ENCODE data around the gene CEP85. TPM values are rescaled to one million over a fixed set of nuclear protein-coding genes. Genes with fewer than 3 reads are reported as not detected.

CEP85 gene
- total and polyA plus RNA-seq, 2 of the 13 experiments (the other 11 are each of a cell fraction or from before 2014, with no cell fraction given): 16.1 to 26.7 TPM

DNA sequence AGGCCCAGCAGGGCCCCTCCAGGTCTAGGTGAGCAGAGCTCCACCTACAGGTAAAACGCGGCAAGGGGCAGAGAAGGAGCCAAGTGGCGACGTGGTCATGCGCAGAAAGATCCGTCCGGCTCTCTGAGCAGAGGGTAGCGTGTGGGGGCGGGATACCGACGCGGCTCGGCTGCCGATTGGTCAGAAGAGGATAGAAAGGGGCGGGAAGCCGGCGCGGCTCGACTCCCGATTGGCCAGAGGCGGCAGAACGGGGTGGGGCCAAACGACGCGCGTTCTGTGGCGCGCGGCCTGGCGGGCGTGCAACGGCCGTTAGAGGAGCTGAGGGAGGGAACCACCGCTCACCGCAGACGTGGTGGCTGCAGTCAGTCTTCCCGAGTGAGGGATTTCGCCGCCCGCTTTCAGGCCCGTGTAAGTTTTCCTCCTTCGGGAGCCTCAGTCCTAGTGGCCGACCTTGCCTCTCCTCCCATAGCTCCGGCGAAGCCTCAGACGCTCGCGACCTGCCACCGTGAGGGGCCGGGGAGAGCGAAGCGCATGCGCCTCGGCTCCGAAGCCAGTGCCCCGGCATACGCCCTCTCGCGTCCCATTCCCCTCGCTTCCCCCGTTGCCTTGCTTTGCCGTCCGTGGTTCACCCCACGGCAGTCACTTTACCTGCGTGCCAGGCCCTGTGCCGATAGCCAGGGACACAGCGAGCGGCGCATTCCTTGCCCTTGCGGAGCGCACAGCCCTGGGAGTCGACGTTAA is at the start of gene CEP85 (continued):
- TF ChIP-seq SCMH1 (CRISPR knock-in tag; IDR thresholded peaks at IDR 0.05; ENCODE audit: borderline replicate concordance) (no peak), DDIT3 (CRISPR knock-in tag; IDR thresholded peaks at IDR 0.05) (no peak), ZNF224 (CRISPR knock-in tag; IDR thresholded peaks at IDR 0.05) (peak; percentile 87; the same call in 1 of the 2 replicates), RARA (CRISPR knock-in tag; IDR thresholded peaks at IDR 0.05) (peak; percentile 54), ZNF737 (CRISPR knock-in tag; IDR thresholded peaks at IDR 0.05; ENCODE audit: borderline replicate concordance) (peak; percentile 89; the same call in 1 of the 2 replicates), SP5 (CRISPR knock-in tag; IDR thresholded peaks at IDR 0.05; ENCODE audit: borderline replicate concordance, low read depth) (peak; percentile 63; the same call in 1 of the 2 replicates), ZNF136 (CRISPR knock-in tag; IDR thresholded peaks at IDR 0.05; ENCODE audit: low read depth) (no peak), RARG (CRISPR knock-in tag; IDR thresholded peaks at IDR 0.05; ENCODE audit: low read depth) (no peak), GABPA (IDR thresholded peaks at IDR 0.05; ENCODE audit: low read depth, low read length) (no peak), GABPA (CRISPR knock-in tag; IDR thresholded peaks at IDR 0.05; ENCODE audit: low read depth) (0 out of 2 replicates have a peak, but pooled peaks have one; percentile 41), ZNF572 (CRISPR knock-in tag; IDR thresholded peaks at IDR 0.05) (peak; percentile 83), ZNF33B (CRISPR knock-in tag; IDR thresholded peaks at IDR 0.05) (no peak), ZNF672 (CRISPR knock-in tag; IDR thresholded peaks at IDR 0.05) (no peak), ARID5B (CRISPR knock-in tag; IDR thresholded peaks at IDR 0.05) (peak; percentile 28), ZNF792 (CRISPR knock-in tag; IDR thresholded peaks at IDR 0.05) (peak; percentile 26; the same call in 1 of the 2 replicates), PTBP1 (IDR thresholded peaks at IDR 0.05; ENCODE audit: low read depth, low read length, poor library complexity, severe bottlenecking) (no peak)
- TF ChIP-seq, protein P1, sequence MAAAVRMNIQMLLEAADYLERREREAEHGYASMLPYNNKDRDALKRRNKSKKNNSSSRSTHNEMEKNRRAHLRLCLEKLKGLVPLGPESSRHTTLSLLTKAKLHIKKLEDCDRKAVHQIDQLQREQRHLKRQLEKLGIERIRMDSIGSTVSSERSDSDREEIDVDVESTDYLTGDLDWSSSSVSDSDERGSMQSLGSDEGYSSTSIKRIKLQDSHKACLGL (CRISPR knock-in tag; IDR thresholded peaks at IDR 0.05): peak; percentile 63
- TF ChIP-seq, protein P2, sequence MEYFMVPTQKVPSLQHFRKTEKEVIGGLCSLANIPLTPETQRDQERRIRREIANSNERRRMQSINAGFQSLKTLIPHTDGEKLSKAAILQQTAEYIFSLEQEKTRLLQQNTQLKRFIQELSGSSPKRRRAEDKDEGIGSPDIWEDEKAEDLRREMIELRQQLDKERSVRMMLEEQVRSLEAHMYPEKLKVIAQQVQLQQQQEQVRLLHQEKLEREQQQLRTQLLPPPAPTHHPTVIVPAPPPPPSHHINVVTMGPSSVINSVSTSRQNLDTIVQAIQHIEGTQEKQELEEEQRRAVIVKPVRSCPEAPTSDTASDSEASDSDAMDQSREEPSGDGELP (IDR thresholded peaks at IDR 0.05; ENCODE audit: borderline replicate concordance, low read depth): no peak; the same call in 1 of the 2 replicates
- TF ChIP-seq, protein P3, sequence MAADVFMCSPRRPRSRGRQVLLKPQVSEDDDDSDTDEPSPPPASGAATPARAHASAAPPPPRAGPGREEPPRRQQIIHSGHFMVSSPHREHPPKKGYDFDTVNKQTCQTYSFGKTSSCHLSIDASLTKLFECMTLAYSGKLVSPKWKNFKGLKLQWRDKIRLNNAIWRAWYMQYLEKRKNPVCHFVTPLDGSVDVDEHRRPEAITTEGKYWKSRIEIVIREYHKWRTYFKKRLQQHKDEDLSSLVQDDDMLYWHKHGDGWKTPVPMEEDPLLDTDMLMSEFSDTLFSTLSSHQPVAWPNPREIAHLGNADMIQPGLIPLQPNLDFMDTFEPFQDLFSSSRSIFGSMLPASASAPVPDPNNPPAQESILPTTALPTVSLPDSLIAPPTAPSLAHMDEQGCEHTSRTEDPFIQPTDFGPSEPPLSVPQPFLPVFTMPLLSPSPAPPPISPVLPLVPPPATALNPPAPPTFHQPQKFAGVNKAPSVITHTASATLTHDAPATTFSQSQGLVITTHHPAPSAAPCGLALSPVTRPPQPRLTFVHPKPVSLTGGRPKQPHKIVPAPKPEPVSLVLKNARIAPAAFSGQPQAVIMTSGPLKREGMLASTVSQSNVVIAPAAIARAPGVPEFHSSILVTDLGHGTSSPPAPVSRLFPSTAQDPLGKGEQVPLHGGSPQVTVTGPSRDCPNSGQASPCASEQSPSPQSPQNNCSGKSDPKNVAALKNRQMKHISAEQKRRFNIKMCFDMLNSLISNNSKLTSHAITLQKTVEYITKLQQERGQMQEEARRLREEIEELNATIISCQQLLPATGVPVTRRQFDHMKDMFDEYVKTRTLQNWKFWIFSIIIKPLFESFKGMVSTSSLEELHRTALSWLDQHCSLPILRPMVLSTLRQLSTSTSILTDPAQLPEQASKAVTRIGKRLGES (CRISPR knock-in tag; IDR thresholded peaks at IDR 0.05; ENCODE audit: borderline replicate concordance): no peak
- TF ChIP-seq, protein P4, sequence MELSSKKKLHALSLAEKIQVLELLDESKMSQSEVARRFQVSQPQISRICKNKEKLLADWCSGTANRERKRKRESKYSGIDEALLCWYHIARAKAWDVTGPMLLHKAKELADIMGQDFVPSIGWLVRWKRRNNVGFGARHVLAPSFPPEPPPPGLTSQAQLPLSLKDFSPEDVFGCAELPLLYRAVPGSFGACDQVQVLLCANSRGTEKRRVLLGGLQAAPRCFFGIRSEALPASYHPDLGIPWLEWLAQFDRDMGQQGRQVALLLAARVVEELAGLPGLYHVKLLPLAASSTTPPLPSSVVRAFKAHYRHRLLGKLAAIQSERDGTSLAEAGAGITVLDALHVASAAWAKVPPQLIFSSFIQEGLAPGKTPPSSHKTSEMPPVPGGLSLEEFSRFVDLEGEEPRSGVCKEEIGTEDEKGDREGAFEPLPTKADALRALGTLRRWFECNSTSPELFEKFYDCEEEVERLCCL (CRISPR knock-in tag; IDR thresholded peaks at IDR 0.05; ENCODE audit: borderline replicate concordance): 0 out of 2 replicates have a peak, but pooled peaks have one; percentile 37

Measured in HepG2 (cell line).